ENCODE results near the gene DVL3. TPM values are rescaled to one million over a fixed set of nuclear protein-coding genes. Genes with fewer than 3 reads are reported as not detected.

DVL3 gene
- total and polyA plus RNA-seq, 4 donors = 8.6 to 26.3 (median 17.4) TPM

DNA sequence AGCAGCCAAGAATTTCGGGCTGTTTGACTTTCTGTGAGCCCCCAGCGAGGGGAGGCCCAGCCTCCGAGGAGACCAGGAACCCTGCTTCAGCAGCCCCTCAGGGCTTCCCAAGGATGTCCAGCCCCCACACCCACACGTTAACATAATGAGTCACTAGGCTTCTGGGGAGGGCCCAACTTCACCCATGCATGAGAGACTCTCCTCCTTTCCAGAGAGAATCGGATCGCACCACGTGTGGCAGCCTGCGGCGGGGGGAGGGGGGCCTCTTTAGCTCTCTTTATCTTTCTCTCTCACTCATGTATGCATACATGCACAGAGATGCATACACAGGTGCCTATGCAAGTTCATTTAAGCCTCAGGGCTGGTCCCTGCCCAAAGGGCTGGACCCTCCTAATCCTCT, 16.4 kb downstream of the DVL3 start:
- Histone ChIP-seq H3K4me3 (ENCODE audit: low read depth in 1 of 3, low read length in 3 of 3) (no peak overlapping the region), H3K9ac (ENCODE audit: low read depth in 1 of 2, low read length in 2 of 2) (no peak overlapping the region), H3K4me1 (ENCODE audit: control insufficient read depth in 4 of 4, insufficient read depth in 4 of 4, low read length in 3 of 4) (peaks cover 3 to 13% (median 12%) of the 10 kb centered on the region in 4 donors), H3K27me3 (ENCODE audit: control insufficient read depth in 4 of 4, insufficient read depth in 4 of 4, low read length in 3 of 4) (no peaks in the 10 kb centered on the region), H3K36me3 (ENCODE audit: control insufficient read depth in 4 of 4, insufficient read depth in 3 of 4, low read depth in 1 of 4, low read length in 3 of 4) (peaks cover 4 to 43% (median 27%) of the 10 kb centered on the region in 4 donors), H3K27ac (ENCODE audit: low read depth in 1 of 2, low read length in 2 of 2) (no peak overlapping the region), H3K9me3 (ENCODE audit: control insufficient read depth in 4 of 4, low read length in 3 of 4) (no peaks in the 10 kb centered on the region)
- 89% methylated on average over 9 of the region's 9 CpGs for WGBS
- TF ChIP-seq, protein P1, sequence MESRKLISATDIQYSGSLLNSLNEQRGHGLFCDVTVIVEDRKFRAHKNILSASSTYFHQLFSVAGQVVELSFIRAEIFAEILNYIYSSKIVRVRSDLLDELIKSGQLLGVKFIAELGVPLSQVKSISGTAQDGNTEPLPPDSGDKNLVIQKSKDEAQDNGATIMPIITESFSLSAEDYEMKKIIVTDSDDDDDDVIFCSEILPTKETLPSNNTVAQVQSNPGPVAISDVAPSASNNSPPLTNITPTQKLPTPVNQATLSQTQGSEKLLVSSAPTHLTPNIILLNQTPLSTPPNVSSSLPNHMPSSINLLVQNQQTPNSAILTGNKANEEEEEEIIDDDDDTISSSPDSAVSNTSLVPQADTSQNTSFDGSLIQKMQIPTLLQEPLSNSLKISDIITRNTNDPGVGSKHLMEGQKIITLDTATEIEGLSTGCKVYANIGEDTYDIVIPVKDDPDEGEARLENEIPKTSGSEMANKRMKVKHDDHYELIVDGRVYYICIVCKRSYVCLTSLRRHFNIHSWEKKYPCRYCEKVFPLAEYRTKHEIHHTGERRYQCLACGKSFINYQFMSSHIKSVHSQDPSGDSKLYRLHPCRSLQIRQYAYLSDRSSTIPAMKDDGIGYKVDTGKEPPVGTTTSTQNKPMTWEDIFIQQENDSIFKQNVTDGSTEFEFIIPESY (IDR thresholded peaks at IDR 0.05) = no peak
- no peak for TF ChIP-seq NR2F2 (IDR thresholded peaks at IDR 0.05)
- no peak for TF ChIP-seq TAF1 (conservative IDR thresholded peaks at IDR 0.05)
- no peak for TF ChIP-seq EGR1 (IDR thresholded peaks at IDR 0.05; ENCODE audit: low read depth in 2 of 2)
- TF ChIP-seq, protein P2, sequence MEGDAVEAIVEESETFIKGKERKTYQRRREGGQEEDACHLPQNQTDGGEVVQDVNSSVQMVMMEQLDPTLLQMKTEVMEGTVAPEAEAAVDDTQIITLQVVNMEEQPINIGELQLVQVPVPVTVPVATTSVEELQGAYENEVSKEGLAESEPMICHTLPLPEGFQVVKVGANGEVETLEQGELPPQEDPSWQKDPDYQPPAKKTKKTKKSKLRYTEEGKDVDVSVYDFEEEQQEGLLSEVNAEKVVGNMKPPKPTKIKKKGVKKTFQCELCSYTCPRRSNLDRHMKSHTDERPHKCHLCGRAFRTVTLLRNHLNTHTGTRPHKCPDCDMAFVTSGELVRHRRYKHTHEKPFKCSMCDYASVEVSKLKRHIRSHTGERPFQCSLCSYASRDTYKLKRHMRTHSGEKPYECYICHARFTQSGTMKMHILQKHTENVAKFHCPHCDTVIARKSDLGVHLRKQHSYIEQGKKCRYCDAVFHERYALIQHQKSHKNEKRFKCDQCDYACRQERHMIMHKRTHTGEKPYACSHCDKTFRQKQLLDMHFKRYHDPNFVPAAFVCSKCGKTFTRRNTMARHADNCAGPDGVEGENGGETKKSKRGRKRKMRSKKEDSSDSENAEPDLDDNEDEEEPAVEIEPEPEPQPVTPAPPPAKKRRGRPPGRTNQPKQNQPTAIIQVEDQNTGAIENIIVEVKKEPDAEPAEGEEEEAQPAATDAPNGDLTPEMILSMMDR (IDR thresholded peaks at IDR 0.05; ENCODE audit: low read depth, low read length, missing input control) = no peak
- no peak for TF ChIP-seq RAD21 (IDR thresholded peaks at IDR 0.05)
- TF ChIP-seq RXRA (IDR thresholded peaks at IDR 0.05) = no peak
- TF ChIP-seq HNF4A (conservative IDR thresholded peaks at IDR 0.05) = no peak
- TF ChIP-seq FOXA2 (IDR thresholded peaks at IDR 0.05) = no peak
- no peak for TF ChIP-seq HNF4G (IDR thresholded peaks at IDR 0.05)
- DNase-seq (ENCODE audit: low spot score) = no peak

DNA sequence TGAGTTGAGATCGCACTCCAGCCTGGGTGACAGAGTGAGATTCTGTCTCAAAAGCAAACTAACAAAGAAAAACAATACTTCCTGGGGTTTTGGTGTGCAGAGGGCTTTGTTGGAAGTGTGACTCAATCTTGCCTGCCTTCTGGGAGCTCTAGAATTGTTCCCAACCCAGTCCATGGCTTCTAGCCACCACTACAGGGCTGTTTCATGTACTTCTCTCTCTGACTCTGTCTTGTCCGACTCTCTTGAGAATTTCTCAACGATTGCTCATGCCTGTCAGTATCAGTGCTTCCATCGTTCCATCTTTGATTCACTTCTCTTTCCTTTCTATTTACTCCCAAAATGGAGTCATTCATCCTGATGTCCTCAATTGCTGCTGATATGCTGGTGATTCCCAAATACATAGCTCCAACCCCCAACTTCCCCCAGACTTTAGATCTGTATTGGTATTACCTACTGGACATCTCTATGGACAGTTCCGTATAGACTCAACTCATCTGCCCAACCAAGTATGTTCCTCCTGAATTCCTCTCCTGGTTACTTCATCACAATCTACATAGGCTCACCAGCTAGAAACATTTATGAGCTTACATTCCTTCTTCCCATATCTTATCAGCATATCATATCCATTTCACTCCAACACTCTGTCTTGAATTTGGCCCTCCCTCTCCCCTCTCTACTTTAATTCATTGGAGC, 17.6 kb downstream of the DVL3 start:
- TF ChIP-seq GABPA (IDR thresholded peaks at IDR 0.05 in 1 of 2, conservative IDR thresholded peaks at IDR 0.05 in 1 of 2) (no peak), EGR1 (IDR thresholded peaks at IDR 0.05; ENCODE audit: low read depth in 2 of 2) (no peak), RXRA (IDR thresholded peaks at IDR 0.05) (no peak), HNF4G (IDR thresholded peaks at IDR 0.05) (no peak), FOXA2 (IDR thresholded peaks at IDR 0.05) (no peak), JUND (IDR thresholded peaks at IDR 0.05) (no peak)
- TF ChIP-seq, protein P1 (IDR thresholded peaks at IDR 0.05) = no peak
- TF ChIP-seq, protein P3, sequence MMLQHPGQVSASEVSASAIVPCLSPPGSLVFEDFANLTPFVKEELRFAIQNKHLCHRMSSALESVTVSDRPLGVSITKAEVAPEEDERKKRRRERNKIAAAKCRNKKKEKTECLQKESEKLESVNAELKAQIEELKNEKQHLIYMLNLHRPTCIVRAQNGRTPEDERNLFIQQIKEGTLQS (IDR thresholded peaks at IDR 0.05) = no peak
- TF ChIP-seq, protein P2 (IDR thresholded peaks at IDR 0.05; ENCODE audit: low read depth, low read length, missing input control) = no peak
- TF ChIP-seq, protein P4, sequence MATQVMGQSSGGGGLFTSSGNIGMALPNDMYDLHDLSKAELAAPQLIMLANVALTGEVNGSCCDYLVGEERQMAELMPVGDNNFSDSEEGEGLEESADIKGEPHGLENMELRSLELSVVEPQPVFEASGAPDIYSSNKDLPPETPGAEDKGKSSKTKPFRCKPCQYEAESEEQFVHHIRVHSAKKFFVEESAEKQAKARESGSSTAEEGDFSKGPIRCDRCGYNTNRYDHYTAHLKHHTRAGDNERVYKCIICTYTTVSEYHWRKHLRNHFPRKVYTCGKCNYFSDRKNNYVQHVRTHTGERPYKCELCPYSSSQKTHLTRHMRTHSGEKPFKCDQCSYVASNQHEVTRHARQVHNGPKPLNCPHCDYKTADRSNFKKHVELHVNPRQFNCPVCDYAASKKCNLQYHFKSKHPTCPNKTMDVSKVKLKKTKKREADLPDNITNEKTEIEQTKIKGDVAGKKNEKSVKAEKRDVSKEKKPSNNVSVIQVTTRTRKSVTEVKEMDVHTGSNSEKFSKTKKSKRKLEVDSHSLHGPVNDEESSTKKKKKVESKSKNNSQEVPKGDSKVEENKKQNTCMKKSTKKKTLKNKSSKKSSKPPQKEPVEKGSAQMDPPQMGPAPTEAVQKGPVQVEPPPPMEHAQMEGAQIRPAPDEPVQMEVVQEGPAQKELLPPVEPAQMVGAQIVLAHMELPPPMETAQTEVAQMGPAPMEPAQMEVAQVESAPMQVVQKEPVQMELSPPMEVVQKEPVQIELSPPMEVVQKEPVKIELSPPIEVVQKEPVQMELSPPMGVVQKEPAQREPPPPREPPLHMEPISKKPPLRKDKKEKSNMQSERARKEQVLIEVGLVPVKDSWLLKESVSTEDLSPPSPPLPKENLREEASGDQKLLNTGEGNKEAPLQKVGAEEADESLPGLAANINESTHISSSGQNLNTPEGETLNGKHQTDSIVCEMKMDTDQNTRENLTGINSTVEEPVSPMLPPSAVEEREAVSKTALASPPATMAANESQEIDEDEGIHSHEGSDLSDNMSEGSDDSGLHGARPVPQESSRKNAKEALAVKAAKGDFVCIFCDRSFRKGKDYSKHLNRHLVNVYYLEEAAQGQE (IDR thresholded peaks at IDR 0.05) = no peak
- no peak overlapping the region for H3K4me3 ChIP-seq (ENCODE audit: low read depth in 1 of 3, low read length in 3 of 3)
- DNase-seq (ENCODE audit: low spot score) = no peak
- H3K9ac ChIP-seq (ENCODE audit: low read depth in 1 of 2, low read length in 2 of 2) = no peak overlapping the region
- H3K9me3 ChIP-seq (ENCODE audit: control insufficient read depth in 4 of 4, low read length in 3 of 4) = no peaks in the 10 kb centered on the region
- WGBS = 95% methylated on average over 5 of the region's 5 CpGs
- peaks cover 4 to 26% (median 19%) of the 10 kb centered on the region in 4 donors for H3K4me1 ChIP-seq (ENCODE audit: control insufficient read depth in 4 of 4, insufficient read depth in 4 of 4, low read length in 3 of 4)
- no peaks in the 10 kb centered on the region for H3K27me3 ChIP-seq (ENCODE audit: control insufficient read depth in 4 of 4, insufficient read depth in 4 of 4, low read length in 3 of 4)
- peaks cover 8 to 35% (median 18%) of the 10 kb centered on the region in 4 donors for H3K36me3 ChIP-seq (ENCODE audit: control insufficient read depth in 4 of 4, insufficient read depth in 3 of 4, low read depth in 1 of 4, low read length in 3 of 4)
- no peak overlapping the region for H3K27ac ChIP-seq (ENCODE audit: low read depth in 1 of 2, low read length in 2 of 2)
